Measurements from ENCODE around the gene KIAA1614.
A peak's percentile ranks its signal among the peaks of the same experiment; 100 is the strongest.

KIAA1614 gene

GRCh38 chr1:180912801-180913565, at the start of gene KIAA1614:
TSS of gene KIAA1614 (plus strand) at chr1:180912897. CDS start at chr1:180913244, 347 bp downstream.
- peak within 1 kb of the TSS; percentile 93 for H3K9ac ChIP-seq (ENCODE audit: low read depth, low read length)
- H3K4me1 ChIP-seq (ENCODE audit: insufficient read depth, low read length), result no peaks in the 10 kb centered on the region
- no peaks in the 10 kb centered on the region for H3K9me3 ChIP-seq (ENCODE audit: control insufficient read depth, insufficient read depth, low read length)
- H3K36me3 ChIP-seq (ENCODE audit: insufficient read depth, low read length), result no peaks in the 10 kb centered on the region

GRCh38 chr1:180863158-180863775, 49.4 kb upstream of the KIAA1614 start:
- Histone ChIP-seq H3K36me3 (ENCODE audit: insufficient read depth, low read length) (no peaks in the 10 kb centered on the region), H3K4me1 (ENCODE audit: insufficient read depth, low read length) (no peaks in the 10 kb centered on the region), H3K9me3 (ENCODE audit: control insufficient read depth, insufficient read depth, low read length) (no peaks in the 10 kb centered on the region), H3K9ac (ENCODE audit: low read depth, low read length) (no peak overlapping the region)

- H3K36me3 ChIP-seq (ENCODE audit: insufficient read depth, low read length), result no peaks in the 10 kb centered on the region
- H3K4me1 ChIP-seq (ENCODE audit: insufficient read depth, low read length), result no peaks in the 10 kb centered on the region
- no peak overlapping the region for H3K9ac ChIP-seq (ENCODE audit: low read depth, low read length)
Measured at GRCh38 chr1:180881806-180882509, 30.7 kb upstream of the KIAA1614 start.

GRCh38 chr1:180884588-180885300, 28.0 kb upstream of the KIAA1614 start:
- Histone ChIP-seq H3K4me1 (ENCODE audit: insufficient read depth, low read length) (no peaks in the 10 kb centered on the region), H3K9ac (ENCODE audit: low read depth, low read length) (no peak overlapping the region), H3K36me3 (ENCODE audit: insufficient read depth, low read length) (no peaks in the 10 kb centered on the region), H3K9me3 (ENCODE audit: control insufficient read depth, insufficient read depth, low read length) (no peaks in the 10 kb centered on the region)

More at GRCh38 chr1:180881806-180882509, 30.7 kb upstream of the KIAA1614 start:
- H3K9me3 ChIP-seq (ENCODE audit: control insufficient read depth, insufficient read depth, low read length), result no peaks in the 10 kb centered on the region

GRCh38 chr1:180886338-180886737, 26.4 kb upstream of the KIAA1614 start:
- Histone ChIP-seq H3K9me3 (ENCODE audit: control insufficient read depth, insufficient read depth, low read length) (no peaks in the 10 kb centered on the region), H3K4me1 (ENCODE audit: insufficient read depth, low read length) (no peaks in the 10 kb centered on the region)

GRCh38 chr1:180887841-180888240, 24.9 kb upstream of the KIAA1614 start:
- no peaks in the 10 kb centered on the region for H3K36me3 ChIP-seq (ENCODE audit: insufficient read depth, low read length)
- H3K4me1 ChIP-seq (ENCODE audit: insufficient read depth, low read length), result no peaks in the 10 kb centered on the region
- H3K9ac ChIP-seq (ENCODE audit: low read depth, low read length), result no peak overlapping the region
- no peaks in the 10 kb centered on the region for H3K9me3 ChIP-seq (ENCODE audit: control insufficient read depth, insufficient read depth, low read length)

More at GRCh38 chr1:180886338-180886737, 26.4 kb upstream of the KIAA1614 start:
- no peak overlapping the region for H3K9ac ChIP-seq (ENCODE audit: low read depth, low read length)
- no peaks in the 10 kb centered on the region for H3K36me3 ChIP-seq (ENCODE audit: insufficient read depth, low read length)

GRCh38 chr1:180888870-180889269, 23.8 kb upstream of the KIAA1614 start:
- Histone ChIP-seq H3K9ac (ENCODE audit: low read depth, low read length) (no peak overlapping the region), H3K36me3 (ENCODE audit: insufficient read depth, low read length) (no peaks in the 10 kb centered on the region), H3K4me1 (ENCODE audit: insufficient read depth, low read length) (0 out of 2 replicates have a peak, but pooled peaks cover 3% of the 10 kb centered on the region), H3K9me3 (ENCODE audit: control insufficient read depth, insufficient read depth, low read length) (no peaks in the 10 kb centered on the region)

GRCh38 chr1:180889325-180889724, 23.4 kb upstream of the KIAA1614 start:
- H3K9me3 ChIP-seq (ENCODE audit: control insufficient read depth, insufficient read depth, low read length), result no peaks in the 10 kb centered on the region
- 0 out of 2 replicates have a peak, but pooled peaks cover 5% of the 10 kb centered on the region for H3K4me1 ChIP-seq (ENCODE audit: insufficient read depth, low read length)
- H3K9ac ChIP-seq (ENCODE audit: low read depth, low read length), result no peak overlapping the region
- H3K36me3 ChIP-seq (ENCODE audit: insufficient read depth, low read length), result no peaks in the 10 kb centered on the region

GRCh38 chr1:180892272-180892671, 20.4 kb upstream of the KIAA1614 start:
- Histone ChIP-seq H3K9ac (ENCODE audit: low read depth, low read length) (no peak overlapping the region), H3K36me3 (ENCODE audit: insufficient read depth, low read length) (no peaks in the 10 kb centered on the region), H3K4me1 (ENCODE audit: insufficient read depth, low read length) (0 out of 2 replicates have a peak, but pooled peaks cover 5% of the 10 kb centered on the region), H3K9me3 (ENCODE audit: control insufficient read depth, insufficient read depth, low read length) (no peaks in the 10 kb centered on the region)

- no peaks in the 10 kb centered on the region for H3K36me3 ChIP-seq (ENCODE audit: insufficient read depth, low read length)
- no peaks in the 10 kb centered on the region for H3K9me3 ChIP-seq (ENCODE audit: control insufficient read depth, insufficient read depth, low read length)
- H3K4me1 ChIP-seq (ENCODE audit: insufficient read depth, low read length), result 0 out of 2 replicates have a peak, but pooled peaks cover 5% of the 10 kb centered on the region
- H3K9ac ChIP-seq (ENCODE audit: low read depth, low read length), result no peak overlapping the region
Measured at GRCh38 chr1:180892675-180893074, 20.0 kb upstream of the KIAA1614 start.

- H3K9ac ChIP-seq (ENCODE audit: low read depth, low read length), result no peak overlapping the region
- peaks cover 10% of the 10 kb centered on the region for H3K4me1 ChIP-seq (ENCODE audit: insufficient read depth, low read length)
- no peaks in the 10 kb centered on the region for H3K9me3 ChIP-seq (ENCODE audit: control insufficient read depth, insufficient read depth, low read length)
- H3K36me3 ChIP-seq (ENCODE audit: insufficient read depth, low read length), result no peaks in the 10 kb centered on the region
Measured at GRCh38 chr1:180893614-180894013, 19.1 kb upstream of the KIAA1614 start.

- Histone ChIP-seq H3K9me3 (ENCODE audit: control insufficient read depth, insufficient read depth, low read length) (no peaks in the 10 kb centered on the region), H3K9ac (ENCODE audit: low read depth, low read length) (no peak overlapping the region), H3K36me3 (ENCODE audit: insufficient read depth, low read length) (no peaks in the 10 kb centered on the region), H3K4me1 (ENCODE audit: insufficient read depth, low read length) (peaks cover 22% of the 10 kb centered on the region)
Measured at GRCh38 chr1:180896161-180896560, 16.5 kb upstream of the KIAA1614 start.

- Histone ChIP-seq H3K4me1 (ENCODE audit: insufficient read depth, low read length) (peaks cover 22% of the 10 kb centered on the region), H3K9ac (ENCODE audit: low read depth, low read length) (no peak overlapping the region), H3K36me3 (ENCODE audit: insufficient read depth, low read length) (no peaks in the 10 kb centered on the region), H3K9me3 (ENCODE audit: control insufficient read depth, insufficient read depth, low read length) (no peaks in the 10 kb centered on the region)
Measured at GRCh38 chr1:180898441-180899219, 14.1 kb upstream of the KIAA1614 start.

All from ES-I3 (cell line).